Measurements from ENCODE around the gene NCKAP5.

NCKAP5 gene

DNA sequence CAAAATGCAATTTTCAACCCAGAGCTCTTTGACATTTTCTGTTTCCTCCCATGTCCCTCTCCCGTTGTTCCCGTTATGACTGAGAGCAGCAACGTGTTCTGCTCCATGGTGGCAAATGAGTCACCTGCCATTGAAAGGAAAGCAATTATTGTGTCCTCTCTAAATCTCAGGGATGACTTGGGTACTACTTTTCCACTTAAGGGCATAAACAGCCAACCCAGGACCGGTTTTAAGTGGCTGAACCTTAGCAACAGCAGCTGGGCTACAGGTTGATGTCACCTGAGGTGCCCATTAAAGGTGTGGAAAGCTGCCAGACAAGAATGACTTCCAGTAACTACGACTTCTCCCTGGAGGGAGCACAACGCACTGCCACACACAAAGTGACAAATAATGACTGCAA lies 236.8 kb downstream of the NCKAP5 start:
- H3K18ac ChIP-seq (ENCODE audit: low read length) = no peak overlapping the region

GRCh38 chr2:133326652-133327397 lies 241.4 kb downstream of the NCKAP5 start:
- H2BK12ac ChIP-seq (ENCODE audit: low read length) = no peak overlapping the region
- no peak overlapping the region for H2AFZ ChIP-seq (ENCODE audit: insufficient read depth, low read length, poor library complexity)
- H3K9ac ChIP-seq (ENCODE audit: low read length) = no peak overlapping the region
- no peak overlapping the region for H3K14ac ChIP-seq (ENCODE audit: low read length)
- no peaks in the 10 kb centered on the region for H3K27me3 ChIP-seq (ENCODE audit: insufficient read depth, low read length)
- H3K4ac ChIP-seq (ENCODE audit: low read depth, low read length) = no peak overlapping the region
- H2BK120ac ChIP-seq (ENCODE audit: insufficient read depth, low read length, poor library complexity) = no peak overlapping the region
- no peak overlapping the region for H4K8ac ChIP-seq (ENCODE audit: low read depth, low read length)
- no peak overlapping the region for H3K23ac ChIP-seq (ENCODE audit: low read length)
- H3K79me2 ChIP-seq (ENCODE audit: control insufficient read depth, insufficient read depth, low read length, poor library complexity) = no peaks in the 10 kb centered on the region
- H3K4me1 ChIP-seq (ENCODE audit: control insufficient read depth in 1 of 2, insufficient read depth in 2 of 2, low read length in 2 of 2) = no peaks in the 10 kb centered on the region
- DNase-seq = no peak
- H3K4me2 ChIP-seq (ENCODE audit: low read length) = no peak overlapping the region
- no peak overlapping the region for H3K4me3 ChIP-seq (ENCODE audit: low read depth, low read length)
- H3K18ac ChIP-seq (ENCODE audit: low read length) = no peak overlapping the region
- H4K12ac ChIP-seq (ENCODE audit: low read depth, low read length) = no peak overlapping the region
- no peaks in the 10 kb centered on the region for H3K79me1 ChIP-seq (ENCODE audit: low read length)
- H3K36me3 ChIP-seq (ENCODE audit: control insufficient read depth in 1 of 2, insufficient read depth in 2 of 2, low read length in 2 of 2) = no peaks in the 10 kb centered on the region
- H4K91ac ChIP-seq (ENCODE audit: low read depth, low read length) = no peak overlapping the region
- WGBS (ENCODE audit: extremely low coverage, insufficient coverage, insufficient read length) = no CpG with 5 or more reads among the region's 7 CpGs
- no peak overlapping the region for H3K27ac ChIP-seq (ENCODE audit: low read depth, low read length)
- H2BK5ac ChIP-seq (ENCODE audit: low read depth, low read length, poor library complexity) = no peak overlapping the region
- H3K9me3 ChIP-seq (ENCODE audit: insufficient read depth, low read depth, low read length) = no peaks in the 10 kb centered on the region
- no peak overlapping the region for H2AK5ac ChIP-seq (ENCODE audit: low read length)

More for the DNA sequence above, 236.8 kb downstream of the NCKAP5 start:
- no peak overlapping the region for H4K12ac ChIP-seq (ENCODE audit: low read depth, low read length)
- no peaks in the 10 kb centered on the region for H3K79me1 ChIP-seq (ENCODE audit: low read length)
- no CpG with 5 or more reads among the region's 6 CpGs for WGBS (ENCODE audit: extremely low coverage, insufficient coverage, insufficient read length)
- H2BK120ac ChIP-seq (ENCODE audit: insufficient read depth, low read length, poor library complexity) = no peak overlapping the region
- no peak for DNase-seq
- no peak overlapping the region for H3K9ac ChIP-seq (ENCODE audit: low read length)
- H3K9me3 ChIP-seq (ENCODE audit: insufficient read depth, low read depth, low read length) = no peaks in the 10 kb centered on the region
- no peak overlapping the region for H2AFZ ChIP-seq (ENCODE audit: insufficient read depth, low read length, poor library complexity)
- H2BK12ac ChIP-seq (ENCODE audit: low read length) = no peak overlapping the region
- no peak overlapping the region for H3K4me3 ChIP-seq (ENCODE audit: low read depth, low read length)
- H4K91ac ChIP-seq (ENCODE audit: low read depth, low read length) = no peak overlapping the region
- no peaks in the 10 kb centered on the region for H3K4me1 ChIP-seq (ENCODE audit: control insufficient read depth in 1 of 2, insufficient read depth in 2 of 2, low read length in 2 of 2)
- no peak overlapping the region for H3K4me2 ChIP-seq (ENCODE audit: low read length)
- no peaks in the 10 kb centered on the region for H3K36me3 ChIP-seq (ENCODE audit: control insufficient read depth in 1 of 2, insufficient read depth in 2 of 2, low read length in 2 of 2)
- H3K4ac ChIP-seq (ENCODE audit: low read depth, low read length) = no peak overlapping the region
- no peaks in the 10 kb centered on the region for H3K27me3 ChIP-seq (ENCODE audit: insufficient read depth, low read length)
- no peak overlapping the region for H3K23ac ChIP-seq (ENCODE audit: low read length)
- no peak overlapping the region for H2BK5ac ChIP-seq (ENCODE audit: low read depth, low read length, poor library complexity)
- H3K79me2 ChIP-seq (ENCODE audit: control insufficient read depth, insufficient read depth, low read length, poor library complexity) = no peaks in the 10 kb centered on the region
- H3K27ac ChIP-seq (ENCODE audit: low read depth, low read length) = no peak overlapping the region
- no peak overlapping the region for H2AK5ac ChIP-seq (ENCODE audit: low read length)
- no peak overlapping the region for H4K8ac ChIP-seq (ENCODE audit: low read depth, low read length)
- H3K14ac ChIP-seq (ENCODE audit: low read length) = no peak overlapping the region

DNA sequence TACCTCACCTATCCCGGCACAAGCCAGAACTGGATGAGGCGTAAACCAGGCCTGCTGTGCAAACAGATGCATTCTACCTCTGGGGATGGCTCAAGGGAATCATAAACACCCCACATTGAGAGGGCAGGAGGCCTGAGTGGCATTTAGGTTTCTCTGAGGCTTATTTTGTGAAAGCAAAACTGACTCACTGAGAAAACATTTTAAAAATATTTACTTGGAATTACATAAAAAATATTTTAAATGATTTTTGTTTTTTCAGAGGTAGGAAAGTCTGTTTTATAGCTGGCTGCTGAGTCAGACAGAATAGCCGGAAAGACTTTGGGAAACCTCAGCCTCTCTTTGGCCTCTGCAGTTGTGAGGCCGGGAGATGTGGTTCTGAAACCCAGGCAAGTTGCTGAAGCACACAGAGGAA lies 244.1 kb downstream of the NCKAP5 start:
- Histone ChIP-seq H3K79me1 (ENCODE audit: low read length) (no peaks in the 10 kb centered on the region), H3K4me3 (ENCODE audit: low read depth, low read length) (no peak overlapping the region), H3K36me3 (ENCODE audit: control insufficient read depth in 1 of 2, insufficient read depth in 2 of 2, low read length in 2 of 2) (no peaks in the 10 kb centered on the region), H2BK12ac (ENCODE audit: low read length) (no peak overlapping the region), H3K14ac (ENCODE audit: low read length) (no peak overlapping the region), H3K9ac (ENCODE audit: low read length) (no peak overlapping the region), H2BK120ac (ENCODE audit: insufficient read depth, low read length, poor library complexity) (no peak overlapping the region), H4K91ac (ENCODE audit: low read depth, low read length) (no peak overlapping the region), H4K8ac (ENCODE audit: low read depth, low read length) (no peak overlapping the region), H3K27ac (ENCODE audit: low read depth, low read length) (no peak overlapping the region), H3K4me1 (ENCODE audit: control insufficient read depth in 1 of 2, insufficient read depth in 2 of 2, low read length in 2 of 2) (no peaks in the 10 kb centered on the region), H3K9me3 (ENCODE audit: insufficient read depth, low read depth, low read length) (peaks cover 2% of the 10 kb centered on the region), H4K12ac (ENCODE audit: low read depth, low read length) (no peak overlapping the region), H3K27me3 (ENCODE audit: insufficient read depth, low read length) (no peaks in the 10 kb centered on the region), H3K23ac (ENCODE audit: low read length) (no peak overlapping the region), H2AFZ (ENCODE audit: insufficient read depth, low read length, poor library complexity) (no peak overlapping the region), H3K4me2 (ENCODE audit: low read length) (no peak overlapping the region), H3K18ac (ENCODE audit: low read length) (no peak overlapping the region), H3K4ac (ENCODE audit: low read depth, low read length) (no peak overlapping the region), H2BK5ac (ENCODE audit: low read depth, low read length, poor library complexity) (no peak overlapping the region), H3K79me2 (ENCODE audit: control insufficient read depth, insufficient read depth, low read length, poor library complexity) (no peaks in the 10 kb centered on the region), H2AK5ac (ENCODE audit: low read length) (no peak overlapping the region)
- DNase-seq = peak; percentile 12 to 39
- WGBS (ENCODE audit: extremely low coverage, insufficient coverage, insufficient read length) = no CpG with 5 or more reads among the region's 4 CpGs

- H3K9ac ChIP-seq (ENCODE audit: low read length) = no peak overlapping the region
- H3K79me2 ChIP-seq (ENCODE audit: control insufficient read depth, insufficient read depth, low read length, poor library complexity) = no peaks in the 10 kb centered on the region
- H3K4me1 ChIP-seq (ENCODE audit: control insufficient read depth in 1 of 2, insufficient read depth in 2 of 2, low read length in 2 of 2) = no peaks in the 10 kb centered on the region
- peaks cover 2% of the 10 kb centered on the region for H3K9me3 ChIP-seq (ENCODE audit: insufficient read depth, low read depth, low read length)
- no peak overlapping the region for H3K18ac ChIP-seq (ENCODE audit: low read length)
- no peak overlapping the region for H4K91ac ChIP-seq (ENCODE audit: low read depth, low read length)
- no peak overlapping the region for H4K12ac ChIP-seq (ENCODE audit: low read depth, low read length)
- no peak overlapping the region for H3K27ac ChIP-seq (ENCODE audit: low read depth, low read length)
- no CpG with 5 or more reads among the region's 1 CpG for WGBS (ENCODE audit: extremely low coverage, insufficient coverage, insufficient read length)
- H3K4me3 ChIP-seq (ENCODE audit: low read depth, low read length) = no peak overlapping the region
- no peak for DNase-seq
- no peak overlapping the region for H2BK12ac ChIP-seq (ENCODE audit: low read length)
- no peak overlapping the region for H2BK5ac ChIP-seq (ENCODE audit: low read depth, low read length, poor library complexity)
- H3K4me2 ChIP-seq (ENCODE audit: low read length) = no peak overlapping the region
- H3K27me3 ChIP-seq (ENCODE audit: insufficient read depth, low read length) = no peaks in the 10 kb centered on the region
- no peak overlapping the region for H2BK120ac ChIP-seq (ENCODE audit: insufficient read depth, low read length, poor library complexity)
- H3K23ac ChIP-seq (ENCODE audit: low read length) = no peak overlapping the region
- H3K14ac ChIP-seq (ENCODE audit: low read length) = no peak overlapping the region
- H3K79me1 ChIP-seq (ENCODE audit: low read length) = no peaks in the 10 kb centered on the region
- H4K8ac ChIP-seq (ENCODE audit: low read depth, low read length) = no peak overlapping the region
- H2AK5ac ChIP-seq (ENCODE audit: low read length) = no peak overlapping the region
- H2AFZ ChIP-seq (ENCODE audit: insufficient read depth, low read length, poor library complexity) = no peak overlapping the region
- no peak overlapping the region for H3K4ac ChIP-seq (ENCODE audit: low read depth, low read length)
- no peaks in the 10 kb centered on the region for H3K36me3 ChIP-seq (ENCODE audit: control insufficient read depth in 1 of 2, insufficient read depth in 2 of 2, low read length in 2 of 2)
Observed at GRCh38 chr2:133322909-133323308, 245.4 kb downstream of the NCKAP5 start.
